Measurements from ENCODE around the gene SLC16A3. TPM values are rescaled to one million over a fixed set of nuclear protein-coding genes. Genes with fewer than 3 reads are reported as not detected.

SLC16A3 gene
- total and polyA plus RNA-seq, 2 donors (not counting 3 experiments of a cell fraction or from before 2014, with no cell fraction given) = 95.9 to 171 TPM

- Histone ChIP-seq H3K9me3 (replicated peaks; ENCODE audit: control insufficient read depth, insufficient read depth, low read length) (no peaks in the 10 kb centered on the region), H3K4me1 (ENCODE audit: control insufficient read depth, extremely low read depth, insufficient read depth, low read length) (no peaks in the 10 kb centered on the region), H3K9me1 (replicated peaks; ENCODE audit: control insufficient read depth, extremely low read depth, insufficient read depth, low read length) (no peaks in the 10 kb centered on the region), H3K79me2 (ENCODE audit: control insufficient read depth, insufficient read depth, low read length) (no peaks in the 10 kb centered on the region), H3K36me3 (ENCODE audit: control insufficient read depth in 2 of 2, extremely low read depth in 1 of 2, insufficient read depth in 2 of 2, low read length in 2 of 2) (peaks cover 0 to 2% of the 10 kb centered on the region in 2 experiments), H3K27ac (ENCODE audit: insufficient read depth, low read depth, low read length) (no peak overlapping the region), H3K4me3 (replicated peaks in 1 of 3; ENCODE audit: insufficient read depth in 1 of 3, low read depth in 1 of 3, low read length in 3 of 3) (no peak overlapping the region), H2AFZ (ENCODE audit: low read depth, low read length) (no peak overlapping the region), H3K27me3 (ENCODE audit: control insufficient read depth in 2 of 2, insufficient read depth in 2 of 2, low read length in 2 of 2) (no peaks in the 10 kb centered on the region), H3K4me2 (ENCODE audit: insufficient read depth, low read length) (no peak overlapping the region), H4K20me1 (replicated peaks; ENCODE audit: control insufficient read depth, extremely low read depth, insufficient read depth, low read length) (no peaks in the 10 kb centered on the region), H3K9ac (replicated peaks; ENCODE audit: extremely low read depth, insufficient read depth, low read length) (no peak overlapping the region)
- intact Hi-C loops (cut with micrococcal nuclease) = no loop called here
- ChIA-PET POLR2A (no interaction called here), CTCF (interaction anchor here (4.0 kb wide), 1 partner anchor 20 kb away, joined by 13 read pairs; no protein-coding TSS in a partner anchor)
- TF ChIP-seq MAX (IDR thresholded peaks at IDR 0.05; ENCODE audit: insufficient read depth, insufficient read length) (no peak), FOS (IDR thresholded peaks at IDR 0.05; ENCODE audit: borderline replicate concordance, insufficient read depth, low read length) (no peak), JUN (IDR thresholded peaks at IDR 0.05; ENCODE audit: borderline replicate concordance, insufficient read depth, insufficient read length, low read depth) (no peak), EZH2 (IDR thresholded peaks at IDR 0.05; ENCODE audit: borderline replicate concordance, low read depth, low read length, severe bottlenecking) (no peak), GATA2 (IDR thresholded peaks at IDR 0.05; ENCODE audit: insufficient read depth, insufficient read length, low read depth, low read length) (no peak), POLR2A (IDR thresholded peaks at IDR 0.05; ENCODE audit: low read depth, low read length) (no peak), CTCF (IDR thresholded peaks at IDR 0.05; ENCODE audit: extremely low read depth in 1 of 2, insufficient read depth in 1 of 2, low read depth in 1 of 2, low read length in 2 of 2) (no peak), MYC (IDR thresholded peaks at IDR 0.05; ENCODE audit: low read depth, low read length) (no peak), POLR2AphosphoS5 (IDR thresholded peaks at IDR 0.05; ENCODE audit: insufficient read depth, low read depth, low read length) (no peak)
- no peak for DNase-seq (ENCODE audit: low read depth, low spot score)
- no TSS peak for BruUV-seq (replicated peaks)
- FAIRE-seq = no peak
- dilution Hi-C loops (cut with MboI; ENCODE audit: extremely low pct_ligation_motif_present, low sequenced_read_pairs) = no loop called here
These were observed 42.6 kb upstream of the SLC16A3 start for GRCh38 chr17:82186221-82186620.
